ENCODE measurements around the gene POLR2I.

DNA sequence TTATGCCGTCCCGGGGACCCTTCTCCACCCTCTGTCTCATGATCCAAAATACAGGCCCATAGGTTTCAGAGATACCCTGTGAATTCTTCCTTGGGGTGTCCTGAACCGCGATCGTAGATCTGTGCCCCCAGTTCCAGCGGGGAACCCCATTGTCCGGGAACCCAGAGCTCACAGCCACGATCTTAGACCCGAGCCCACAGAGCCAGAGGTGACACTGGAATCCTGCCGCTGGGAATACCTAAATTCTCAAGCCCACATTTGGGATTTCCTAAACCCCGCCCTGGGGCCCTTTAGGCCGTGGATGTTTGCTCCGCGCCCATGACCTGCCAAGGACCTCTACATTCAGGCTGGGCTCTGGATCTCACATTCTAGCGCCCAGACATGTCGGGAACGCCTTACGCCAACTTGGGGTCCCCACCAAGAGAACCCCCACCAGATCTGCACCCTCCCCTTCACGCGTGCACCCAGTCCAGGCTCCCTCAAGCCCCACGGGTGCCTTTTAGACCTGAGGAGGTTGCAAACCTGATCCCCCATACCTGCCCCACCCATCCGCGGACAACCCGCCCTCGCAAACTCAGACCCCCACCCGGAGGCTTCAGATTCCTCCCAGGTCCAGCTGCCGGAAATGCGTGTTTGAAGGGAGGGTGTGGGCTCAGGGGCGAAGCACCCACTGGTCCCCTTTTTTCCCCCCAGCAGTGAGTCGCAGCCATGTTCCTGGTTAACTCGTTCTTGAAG lies 25.8 kb upstream of the POLR2I start:
- TF ChIP-seq, protein P1, sequence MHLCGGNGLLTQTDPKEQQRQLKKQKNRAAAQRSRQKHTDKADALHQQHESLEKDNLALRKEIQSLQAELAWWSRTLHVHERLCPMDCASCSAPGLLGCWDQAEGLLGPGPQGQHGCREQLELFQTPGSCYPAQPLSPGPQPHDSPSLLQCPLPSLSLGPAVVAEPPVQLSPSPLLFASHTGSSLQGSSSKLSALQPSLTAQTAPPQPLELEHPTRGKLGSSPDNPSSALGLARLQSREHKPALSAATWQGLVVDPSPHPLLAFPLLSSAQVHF (CRISPR knock-in tag; IDR thresholded peaks at IDR 0.05), result no peak
- TF ChIP-seq, protein P2, sequence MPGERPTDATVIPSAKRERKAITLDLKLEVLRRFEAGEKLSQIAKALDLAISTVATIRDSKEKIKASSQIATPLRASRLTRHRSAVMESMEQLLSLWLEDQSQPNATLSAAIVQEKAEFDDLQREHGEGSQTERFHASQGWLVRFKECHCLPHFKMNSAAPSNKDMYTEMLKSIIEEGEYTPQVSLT (CRISPR knock-in tag; IDR thresholded peaks at IDR 0.05; ENCODE audit: borderline replicate concordance, low read depth), result no peak
- TF ChIP-seq, protein P3, sequence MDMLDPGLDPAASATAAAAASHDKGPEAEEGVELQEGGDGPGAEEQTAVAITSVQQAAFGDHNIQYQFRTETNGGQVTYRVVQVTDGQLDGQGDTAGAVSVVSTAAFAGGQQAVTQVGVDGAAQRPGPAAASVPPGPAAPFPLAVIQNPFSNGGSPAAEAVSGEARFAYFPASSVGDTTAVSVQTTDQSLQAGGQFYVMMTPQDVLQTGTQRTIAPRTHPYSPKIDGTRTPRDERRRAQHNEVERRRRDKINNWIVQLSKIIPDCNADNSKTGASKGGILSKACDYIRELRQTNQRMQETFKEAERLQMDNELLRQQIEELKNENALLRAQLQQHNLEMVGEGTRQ (IDR thresholded peaks at IDR 0.05; ENCODE audit: low read depth, low read length), result no peak
- TF ChIP-seq, protein P3 (CRISPR knock-in tag; IDR thresholded peaks at IDR 0.05; ENCODE audit: borderline replicate concordance), result no peak
- TF ChIP-seq ZSCAN21 (CRISPR knock-in tag; IDR thresholded peaks at IDR 0.05; ENCODE audit: borderline replicate concordance), result no peak
- TF ChIP-seq, protein P4, sequence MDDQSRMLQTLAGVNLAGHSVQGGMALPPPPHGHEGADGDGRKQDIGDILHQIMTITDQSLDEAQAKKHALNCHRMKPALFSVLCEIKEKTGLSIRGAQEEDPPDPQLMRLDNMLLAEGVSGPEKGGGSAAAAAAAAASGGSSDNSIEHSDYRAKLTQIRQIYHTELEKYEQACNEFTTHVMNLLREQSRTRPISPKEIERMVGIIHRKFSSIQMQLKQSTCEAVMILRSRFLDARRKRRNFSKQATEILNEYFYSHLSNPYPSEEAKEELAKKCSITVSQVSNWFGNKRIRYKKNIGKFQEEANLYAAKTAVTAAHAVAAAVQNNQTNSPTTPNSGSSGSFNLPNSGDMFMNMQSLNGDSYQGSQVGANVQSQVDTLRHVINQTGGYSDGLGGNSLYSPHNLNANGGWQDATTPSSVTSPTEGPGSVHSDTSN (CRISPR knock-in tag; IDR thresholded peaks at IDR 0.05; ENCODE audit: borderline replicate concordance), result no peak
- TF ChIP-seq NFIC (IDR thresholded peaks at IDR 0.05; ENCODE audit: low read length), result no peak
- TF ChIP-seq MED1 (CRISPR knock-in tag; IDR thresholded peaks at IDR 0.05), result no peak
- TF ChIP-seq SMAD3 (CRISPR knock-in tag; IDR thresholded peaks at IDR 0.05), result no peak
- no peak for TF ChIP-seq ZNF878 (CRISPR knock-in tag; IDR thresholded peaks at IDR 0.05)
